ENCODE results near the gene CDKL5. TPM values are rescaled to one million over a fixed set of nuclear protein-coding genes. Genes with fewer than 3 reads are reported as not detected.
A peak's percentile ranks its signal among the peaks of the same experiment; 100 is the strongest.

CDKL5 gene
- total and polyA plus RNA-seq, 8 donors, result under 0.01 to 21.4 (median 3.5) TPM

GRCh38 chrX:18674417-18674787, 249.0 kb downstream of the CDKL5 start:
- WGBS, 5 donors, result 1 to 43% (median 2%) methylated on average over 17 to 19 of the region's 19 CpGs
- peak in 1 of 2 donors; percentile 27 for DNase-seq
- Histone ChIP-seq H3K4me3 (peak overlapping the region; percentile 59 to 68 (median 62)), H3K27me3 (no peaks in the 10 kb centered on the region), H3K27ac (peak overlapping the region; percentile 87 to 90 (median 88)), H3K9me3 (peaks cover 0 to 3% (median 0%) of the 10 kb centered on the region in 4 donors), H3K4me1 (peaks cover 0 to 6% (median 0%) of the 10 kb centered on the region in 4 donors), H3K36me3 (no peaks in the 10 kb centered on the region)
- TF ChIP-seq POLR2AphosphoS5 (IDR thresholded peaks at IDR 0.05), result no peak
- no peak for TF ChIP-seq POLR2A (IDR thresholded peaks at IDR 0.05)
- TF ChIP-seq EP300 (IDR thresholded peaks at IDR 0.05), result no peak
- no peak for TF ChIP-seq CTCF (IDR thresholded peaks at IDR 0.05)
- intact Hi-C loops (cut with DNase I; ENCODE audit: low total_unique reads), result no loop called here

- peak; percentile 74 to 92 for DNase-seq
- H3K27me3 ChIP-seq, result no peaks in the 10 kb centered on the region
- peak overlapping the region; percentile 85 to 90 (median 87) for H3K27ac ChIP-seq
- peaks cover 0 to 3% (median 0%) of the 10 kb centered on the region in 4 donors for H3K9me3 ChIP-seq
- peak overlapping the region; percentile 59 to 68 (median 62) for H3K4me3 ChIP-seq
- H3K4me1 ChIP-seq, result peaks cover 0 to 6% (median 0%) of the 10 kb centered on the region in 4 donors
- intact Hi-C loops (cut with DNase I; ENCODE audit: low total_unique reads), result no loop called here
- TF ChIP-seq POLR2A (IDR thresholded peaks at IDR 0.05) (no peak), POLR2AphosphoS5 (IDR thresholded peaks at IDR 0.05) (peak; percentile 19 to 40 (median 33))
- H3K36me3 ChIP-seq, result no peaks in the 10 kb centered on the region
- 0 to 27% (median 2%) methylated on average over 9 to 74 of the region's 74 CpGs for WGBS, 5 donors
Observed at GRCh38 chrX:18674788-18675735, 249.7 kb downstream of the CDKL5 start.

- TF ChIP-seq EP300 (IDR thresholded peaks at IDR 0.05), result no peak
- TF ChIP-seq POLR2A (IDR thresholded peaks at IDR 0.05), result no peak
- no peak for TF ChIP-seq POLR2AphosphoS5 (IDR thresholded peaks at IDR 0.05)
- no peak for TF ChIP-seq CTCF (IDR thresholded peaks at IDR 0.05)
- Histone ChIP-seq H3K9me3 (peaks cover 0 to 3% (median 0%) of the 10 kb centered on the region in 4 donors), H3K4me3 (no peak overlapping the region), H3K4me1 (peaks cover 0 to 6% (median 0%) of the 10 kb centered on the region in 4 donors), H3K27me3 (no peaks in the 10 kb centered on the region), H3K36me3 (no peaks in the 10 kb centered on the region), H3K27ac (no peak overlapping the region)
- intact Hi-C loops (cut with DNase I; ENCODE audit: low total_unique reads), result no loop called here
- 75 to 90% (median 79%) methylated on average over 10 of the region's 10 CpGs for WGBS, 5 donors
- no peak for DNase-seq
Observed at GRCh38 chrX:18676050-18676449, 250.6 kb downstream of the CDKL5 start.

- intact Hi-C loops (cut with DNase I; ENCODE audit: low total_unique reads), result no loop called here
- Histone ChIP-seq H3K4me3 (no peak overlapping the region), H3K27ac (no peak overlapping the region), H3K4me1 (peaks cover 0 to 6% (median 0%) of the 10 kb centered on the region in 4 donors), H3K36me3 (no peaks in the 10 kb centered on the region), H3K9me3 (peaks cover 0 to 3% (median 0%) of the 10 kb centered on the region in 4 donors), H3K27me3 (no peaks in the 10 kb centered on the region)
- peak in 1 of 2 donors; percentile 29 for DNase-seq
- WGBS, 5 donors, result 49 to 70% (median 63%) methylated on average over 11 of the region's 11 CpGs
- TF ChIP-seq EP300 (IDR thresholded peaks at IDR 0.05) (no peak), POLR2AphosphoS5 (IDR thresholded peaks at IDR 0.05) (no peak), CTCF (IDR thresholded peaks at IDR 0.05) (no peak), POLR2A (IDR thresholded peaks at IDR 0.05) (no peak)
Observed at GRCh38 chrX:18676470-18676869, 251.1 kb downstream of the CDKL5 start.
